ENCODE results near the gene CCR6.

Gene CCR6

GRCh38 chr6:167118839-167119238 is 4.1 kb upstream of the CCR6 start:
- Mint-ChIP-seq H3K27ac (no peak overlapping the region), H3K9me3 (no peaks in the 10 kb centered on the region), H3K4me3 (no peak overlapping the region), H3K36me3 (ENCODE audit: low read depth) (no peaks in the 10 kb centered on the region), H3K4me1 (peaks cover 20% of the 10 kb centered on the region), H3K27me3 (ENCODE audit: low read depth) (peaks cover 11% of the 10 kb centered on the region)
- no peak for TF ChIP-seq CTCF (IDR thresholded peaks at IDR 0.05; ENCODE audit: unreplicated experiment in 3 of 3)

GRCh38 chr6:167119670-167120582 is 3.0 kb upstream of the CCR6 start:
- H3K4me3 Mint-ChIP-seq: no peak overlapping the region
- H3K27me3 Mint-ChIP-seq (ENCODE audit: low read depth): peaks cover 11% of the 10 kb centered on the region
- no peak overlapping the region for H3K27ac Mint-ChIP-seq
- H3K36me3 Mint-ChIP-seq (ENCODE audit: low read depth): no peaks in the 10 kb centered on the region
- H3K9me3 Mint-ChIP-seq: no peaks in the 10 kb centered on the region
- H3K4me1 Mint-ChIP-seq: peaks cover 18% of the 10 kb centered on the region
- TF ChIP-seq CTCF (IDR thresholded peaks at IDR 0.05; ENCODE audit: unreplicated experiment in 3 of 3): no peak

- H3K27me3 Mint-ChIP-seq (ENCODE audit: low read depth): peaks cover 7% of the 10 kb centered on the region
- no peak overlapping the region for H3K27ac Mint-ChIP-seq
- H3K4me1 Mint-ChIP-seq: peaks cover 11% of the 10 kb centered on the region
- no peaks in the 10 kb centered on the region for H3K36me3 Mint-ChIP-seq (ENCODE audit: low read depth)
- no peaks in the 10 kb centered on the region for H3K9me3 Mint-ChIP-seq
- no peak overlapping the region for H3K4me3 Mint-ChIP-seq
- TF ChIP-seq CTCF (IDR thresholded peaks at IDR 0.05; ENCODE audit: unreplicated experiment in 3 of 3): no peak
Observed at GRCh38 chr6:167120583-167120903, 2.4 kb upstream of the CCR6 start.

GRCh38 chr6:167121335-167121841 is 1.5 kb upstream of the CCR6 start:
- Mint-ChIP-seq H3K27ac (no peak overlapping the region), H3K27me3 (ENCODE audit: low read depth) (peaks cover 7% of the 10 kb centered on the region), H3K4me1 (peaks cover 3% of the 10 kb centered on the region), H3K36me3 (ENCODE audit: low read depth) (no peaks in the 10 kb centered on the region), H3K9me3 (no peaks in the 10 kb centered on the region), H3K4me3 (no peak overlapping the region)
- TF ChIP-seq CTCF (IDR thresholded peaks at IDR 0.05; ENCODE audit: unreplicated experiment in 3 of 3): no peak

GRCh38 chr6:167122041-167122826 is 662 bp upstream of the CCR6 start:
- H3K4me1 Mint-ChIP-seq: no peaks in the 10 kb centered on the region
- H3K27ac Mint-ChIP-seq: no peak overlapping the region

More at GRCh38 chr6:167122041-167122826, 662 bp upstream of the CCR6 start:
- peaks cover 7% of the 10 kb centered on the region for H3K27me3 Mint-ChIP-seq (ENCODE audit: low read depth)
- H3K9me3 Mint-ChIP-seq: no peaks in the 10 kb centered on the region
- TF ChIP-seq CTCF (IDR thresholded peaks at IDR 0.05; ENCODE audit: unreplicated experiment in 3 of 3): no peak
- no peaks in the 10 kb centered on the region for H3K36me3 Mint-ChIP-seq (ENCODE audit: low read depth)
- H3K4me3 Mint-ChIP-seq: no peak overlapping the region
